HepG2 (cell line): Measurements from ENCODE around the gene GMCL2. TPM values are rescaled to one million over a fixed set of nuclear protein-coding genes. Genes with fewer than 3 reads are reported as not detected.

Source experiments
- ATAC-seq: fragments of 200-7000 bp; cut with Tn5 transposase; 3 replicates; pipeline ENCODE4 v1.9.1; 2020; ENCODE audit warnings: mild to moderate bottlenecking, moderate library complexity
- BruUV-seq: library from RNA; stranded (reverse); fragments of 400-500 nt; replicated peaks from 2 replicates; lab custom pipeline; 2021; lab: Mats Ljungman, UMichigan
- CTCF ChIA-PET: fragments of 300-600 bp; formaldehyde crosslinking; extraction: SDS; loops from one replicate; lab custom pipeline; 2021; ENCODE audit warnings: low total read pairs, inconsistent platforms, low intra/inter-chr PET ratio; lab: Yijun Ruan, JAX
- POLR2A ChIA-PET: fragments of 350-600 bp; sonication (Branson Sonifier 250); formaldehyde crosslinking; loops from one replicate; lab custom pipeline; 2020; ENCODE audit warnings: antibody characterized with exemption, inconsistent platforms; lab: Yijun Ruan, JAX
- DNase-seq: peaks from one replicate; pipeline ENCODE4 v3.0.0-alpha.2; 2015; ENCODE audit warnings: low spot score
- FAIRE-seq: peaks from 3 replicates; lab custom pipeline; 2011; peaks lifted over from hg19 to GRCh38; lab: Jason Lieb, UNC
- H2AFZ ChIP-seq: one replicate; pipeline ENCODE4 v1.6.1; 2011; ENCODE audit warnings: low read length, inconsistent platforms
- H3K27ac ChIP-seq: fragments of 300-600 bp; 3 replicates; pipeline ENCODE4 v1.8.0; 2011; ENCODE audit warnings: mixed run types, mild to moderate bottlenecking, mixed read lengths, low read length, inconsistent platforms; ENCODE audit not compliant: insufficient read depth; ENCODE audit errors: extremely low read length
- H3K27me3 ChIP-seq, 2 experiments: fragments of 200-600 bp in 1 of 2; 2 replicates in 1 of 2; 3 replicates in 1 of 2; pipeline versions ENCODE4 v1.6.0 to v1.8.0; 2011; ENCODE audit warnings: low read length in 2 of 2, mild to moderate bottlenecking in 2 of 2, moderate library complexity in 2 of 2, inconsistent platforms in 1 of 2; ENCODE audit not compliant: insufficient read depth in 2 of 2, control insufficient read depth in 1 of 2
- H3K36me3 ChIP-seq, 2 experiments: fragments of 200-600 bp in 1 of 2; replicated peaks in 1 of 2; 2 replicates in 1 of 2; 3 replicates in 1 of 2; pipeline versions ENCODE4 v1.5.1 to v1.8.0; 2011; ENCODE audit warnings: low read length in 2 of 2, inconsistent platforms in 1 of 2; ENCODE audit not compliant: insufficient read depth in 2 of 2, control insufficient read depth in 1 of 2
- H3K4me1 ChIP-seq: 2 replicates; pipeline ENCODE4 v1.5.1; 2012; ENCODE audit warnings: low read length, inconsistent platforms; ENCODE audit not compliant: insufficient read depth
- H3K4me2 ChIP-seq: 2 replicates; pipeline ENCODE4 v1.6.0; 2011; ENCODE audit warnings: low read depth, low read length, inconsistent platforms
- H3K4me3 ChIP-seq, 3 experiments: fragments of 200-600 bp in 1 of 3; sonication (generic), shearing (Covaris generic) in 1 of 3; replicated peaks in 1 of 3; 2 replicates each; pipeline ENCODE4 v1.5.1; 2011 to 2016; ENCODE audit warnings: low read length in 3 of 3, inconsistent platforms in 2 of 3, low read depth in 2 of 3, mild to moderate bottlenecking in 2 of 3, control low read depth in 1 of 3, mixed read lengths in 1 of 3; ENCODE audit not compliant: insufficient read depth in 1 of 3
- H3K79me2 ChIP-seq: one replicate; pipeline ENCODE4 v1.6.1; 2011; ENCODE audit warnings: low read length, inconsistent platforms; ENCODE audit not compliant: insufficient read depth
- H3K9ac ChIP-seq: 2 replicates; pipeline ENCODE4 v1.6.0; 2011; ENCODE audit warnings: mild to moderate bottlenecking, low read depth, low read length, inconsistent platforms; ENCODE audit not compliant: insufficient read depth
- H3K9me3 ChIP-seq: 2 replicates; pipeline ENCODE4 v1.5.1; 2012; ENCODE audit warnings: mild to moderate bottlenecking, low read length
- H4K20me1 ChIP-seq: 2 replicates; pipeline ENCODE4 v1.6.0; 2011; ENCODE audit warnings: inconsistent platforms, mild to moderate bottlenecking, low read length, moderate library complexity; ENCODE audit not compliant: insufficient read depth
- E2F2 ChIP-seq: sonication (generic); formaldehyde crosslinking; IDR thresholded peaks from 2 replicates; pipeline ENCODE4 v1.4.0; 2020; ENCODE audit warnings: missing genetic modification reagents, borderline replicate concordance
- HNRNPLL ChIP-seq: fragments of 200-400 bp; formaldehyde crosslinking; IDR thresholded peaks from 2 replicates; pipeline ENCODE4 v1.6.1; 2017; ENCODE audit warnings: mild to moderate bottlenecking, low read depth, low read length; ENCODE audit not compliant: poor library complexity, severe bottlenecking
- HOXA7 ChIP-seq: sonication (generic); formaldehyde crosslinking; IDR thresholded peaks from 2 replicates; pipeline ENCODE4 v1.8.1; 2022; ENCODE audit warnings: mild to moderate bottlenecking, missing genetic modification reagents, moderate library complexity
- REL ChIP-seq: sonication (generic); formaldehyde crosslinking; conservative IDR thresholded peaks from 2 replicates; pipeline ENCODE4 v1.8.0; 2022; ENCODE audit warnings: mild to moderate bottlenecking, missing genetic modification reagents, moderate library complexity
- RXRB ChIP-seq: IDR thresholded peaks from 2 replicates; pipeline ENCODE4 v1.6.1; 2016; ENCODE audit warnings: borderline replicate concordance, missing genetic modification reagents, missing compliant biosample characterization
- SNAPC4 ChIP-seq: sonication (generic); formaldehyde crosslinking; IDR thresholded peaks from 2 replicates; pipeline ENCODE4 v1.4.0; 2020; ENCODE audit warnings: mild to moderate bottlenecking, missing genetic modification reagents
- ZNF12 ChIP-seq: sonication (generic); formaldehyde crosslinking; IDR thresholded peaks from 2 replicates; pipeline ENCODE4 v1.5.0; 2020; ENCODE audit warnings: missing genetic modification reagents
- ZNF446 ChIP-seq: sonication (generic); formaldehyde crosslinking; IDR thresholded peaks from 2 replicates; pipeline ENCODE4 v1.5.0; 2020; ENCODE audit warnings: mild to moderate bottlenecking, missing genetic modification reagents
- WGBS: methylation state at CpG from one replicate; pipeline ENCODE4 v1.1.6; 2017; ENCODE audit warnings: low lambda C conversion rate; 5-methylcytosine and 5-hydroxymethylcytosine counted together
- in situ Hi-C: cut with HindIII; loops from 2 replicates; pipeline ENCODE4 v1.10.0; 2017; ENCODE audit warnings: low pct_unique_long_range_greater_than_20kb; ENCODE audit not compliant: extremely low pct_ligation_motif_present
- intact Hi-C: fragments of 100-400 bp; cut with micrococcal nuclease; formaldehyde crosslinking; loops from one replicate; pipeline ENCODE4 v1.10.0; 2022; ENCODE audit not compliant: unreplicated experiment
- polyA plus RNA-seq, 8 experiments: library from polyadenylated mRNA; depleted of rRNA in 3 of 8; stranded (reverse) in 7 of 8; unstranded in 1 of 8; fragments of >200 nt; fragmentation: Illumina TruSeq in 4 of 8; extraction: Trizol in 4 of 8; gene quantifications; 2 replicates each; pipeline versions ENCODE4 v1.2.1 to v1.2.3, GENCODE V29; 2011 to 2016; ENCODE audit warnings: low read depth in 4 of 8, missing spikeins in 1 of 8, mixed read lengths in 1 of 8; ENCODE audit not compliant: insufficient read depth in 1 of 8
- total RNA-seq, 5 experiments: library from RNA; depleted of rRNA; stranded (reverse); fragments of >200 nt; fragmentation: Illumina TruSeq; extraction: Trizol; gene quantifications; 2 replicates each; pipeline ENCODE4 v1.2.3, GENCODE V29; 2016; ENCODE audit warnings: low read depth in 1 of 5

The GMCL2 gene
- total and polyA plus RNA-seq, 2 of the 13 experiments (the other 11 are each of a cell fraction or from before 2014, with no cell fraction given): 0.03 TPM; not detected in 1

GRCh38 chr5:178142642-178143041, 44.5 kb downstream of the GMCL2 start:
- no peak overlapping the region for H3K27ac ChIP-seq
- peaks cover 21 to 42% of the 10 kb centered on the region in 2 experiments for H3K36me3 ChIP-seq
- intact Hi-C loops: no loop called here
- no peak for FAIRE-seq
- no peaks in the 10 kb centered on the region for H3K27me3 ChIP-seq
- ChIA-PET POLR2A (no interaction called here), CTCF (no interaction called here)
- H2AFZ ChIP-seq: no peak overlapping the region
- H3K4me3 ChIP-seq: no peak overlapping the region
- peaks cover 3% of the 10 kb centered on the region; the same call in 1 of the 2 replicates for H4K20me1 ChIP-seq
- TF ChIP-seq HNRNPLL (no peak), E2F2 (CRISPR knock-in tag) (no peak), RXRB (CRISPR knock-in tag) (no peak), HOXA7 (CRISPR knock-in tag) (no peak), ZNF446 (CRISPR knock-in tag) (no peak), ZNF12 (no peak), SNAPC4 (CRISPR knock-in tag) (no peak), REL (CRISPR knock-in tag) (no peak)
- in situ Hi-C loops: no loop called here
- H3K9me3 ChIP-seq: no peaks in the 10 kb centered on the region
- no peaks in the 10 kb centered on the region for H3K79me2 ChIP-seq
- H3K4me2 ChIP-seq: no peak overlapping the region
- no peak for ATAC-seq
- no peaks in the 10 kb centered on the region for H3K4me1 ChIP-seq
- WGBS: 94% methylated on average over 20 of the region's 20 CpGs
- no peak for DNase-seq
- H3K9ac ChIP-seq: no peak overlapping the region
- no TSS peak for BruUV-seq
